Measurements from ENCODE around the gene RPS19.

Gene RPS19

GRCh38 chr19:41895745-41896580 is 35.9 kb downstream of the RPS19 start:
- peak; percentile 51 for TF ChIP-seq CTCF (IDR thresholded peaks at IDR 0.05; ENCODE audit: low read depth, low read length)

DNA sequence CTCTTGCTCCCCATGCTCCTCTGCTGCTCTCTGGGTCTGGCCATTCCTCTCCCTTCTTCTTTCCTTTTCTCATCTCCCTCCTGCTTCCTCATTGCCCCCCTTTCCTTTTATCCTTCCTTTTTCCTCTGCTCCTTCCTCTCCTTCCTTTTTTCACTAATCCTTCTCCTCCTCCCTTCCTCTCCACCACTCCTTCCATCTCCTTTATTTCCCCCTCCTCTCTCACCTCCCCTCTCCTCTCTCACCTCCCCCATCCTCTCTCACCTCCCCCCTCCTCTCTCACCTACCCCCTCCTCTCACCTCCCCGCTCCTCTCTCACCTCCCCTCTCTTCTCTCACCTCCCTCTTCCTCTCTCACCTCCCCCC is 36.5 kb downstream of the RPS19 start:
- Histone ChIP-seq H3K27me3 (no peaks in the 10 kb centered on the region), H3K9me3 (no peaks in the 10 kb centered on the region), H3K4me3 (ENCODE audit: low read depth, low read length) (no peak overlapping the region), H3K4me1 (no peaks in the 10 kb centered on the region), H3K36me3 (peaks cover 5% of the 10 kb centered on the region)
- no peak for TF ChIP-seq CTCF (IDR thresholded peaks at IDR 0.05; ENCODE audit: low read depth, low read length)
- no peak for DNase-seq

More at GRCh38 chr19:41895745-41896580, 35.9 kb downstream of the RPS19 start:
- Histone ChIP-seq H3K4me1 (no peaks in the 10 kb centered on the region), H3K9me3 (no peaks in the 10 kb centered on the region), H3K36me3 (peaks cover 5% of the 10 kb centered on the region; the same call in 1 of the 2 replicates), H3K4me3 (ENCODE audit: low read depth, low read length) (no peak overlapping the region), H3K27me3 (no peaks in the 10 kb centered on the region)
- DNase-seq = peak; percentile 42

GRCh38 chr19:41897181-41897580 is 37.1 kb downstream of the RPS19 start:
- Histone ChIP-seq H3K9me3 (no peaks in the 10 kb centered on the region), H3K4me3 (ENCODE audit: low read depth, low read length) (no peak overlapping the region), H3K4me1 (no peaks in the 10 kb centered on the region), H3K36me3 (peaks cover 12% of the 10 kb centered on the region), H3K27me3 (no peaks in the 10 kb centered on the region)
- DNase-seq = no peak
- no peak for TF ChIP-seq CTCF (IDR thresholded peaks at IDR 0.05; ENCODE audit: low read depth, low read length)

DNA sequence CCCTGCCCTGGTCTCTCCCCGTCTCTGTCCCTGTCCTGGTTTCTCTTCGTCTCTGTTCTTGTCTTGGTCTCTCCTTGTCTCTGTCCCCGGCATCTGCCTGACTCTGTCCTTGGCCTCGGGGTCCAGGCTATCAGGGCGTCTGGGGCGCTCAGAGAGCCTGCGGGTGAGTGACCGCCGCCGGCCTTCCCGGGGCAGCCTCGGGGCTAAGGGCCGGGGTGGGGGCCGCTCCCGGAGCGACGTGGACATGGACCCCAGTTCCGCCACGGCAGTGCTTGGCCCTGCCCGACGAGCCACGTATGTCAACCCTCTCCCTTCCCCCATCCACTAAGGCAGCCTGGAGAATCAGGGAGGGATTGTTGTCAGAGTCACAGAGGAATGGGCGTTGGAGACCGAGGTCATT is 37.8 kb downstream of the RPS19 start:
- Histone ChIP-seq H3K27me3 (no peaks in the 10 kb centered on the region), H3K9me3 (no peaks in the 10 kb centered on the region), H3K4me3 (ENCODE audit: low read depth, low read length) (no peak overlapping the region), H3K4me1 (no peaks in the 10 kb centered on the region), H3K36me3 (peaks cover 17% of the 10 kb centered on the region)
- TF ChIP-seq CTCF (IDR thresholded peaks at IDR 0.05; ENCODE audit: low read depth, low read length) = no peak
- no peak for DNase-seq

- H3K9me3 ChIP-seq = no peaks in the 10 kb centered on the region
- H3K27me3 ChIP-seq = no peaks in the 10 kb centered on the region
- TF ChIP-seq CTCF (IDR thresholded peaks at IDR 0.05; ENCODE audit: low read depth, low read length) = no peak
- no peak for DNase-seq
- no peak overlapping the region for H3K4me3 ChIP-seq (ENCODE audit: low read depth, low read length)
- no peaks in the 10 kb centered on the region for H3K4me1 ChIP-seq
- peaks cover 19% of the 10 kb centered on the region for H3K36me3 ChIP-seq
Measured at GRCh38 chr19:41898235-41898634, 38.2 kb downstream of the RPS19 start.

GRCh38 chr19:41901707-41902360 is 41.8 kb downstream of the RPS19 start:
- no peak for TF ChIP-seq CTCF (IDR thresholded peaks at IDR 0.05; ENCODE audit: low read depth, low read length)
- H3K36me3 ChIP-seq = peaks cover 25% of the 10 kb centered on the region
- no peaks in the 10 kb centered on the region for H3K9me3 ChIP-seq
- DNase-seq = no peak
- no peaks in the 10 kb centered on the region for H3K27me3 ChIP-seq
- peaks cover 3% of the 10 kb centered on the region for H3K4me1 ChIP-seq
- no peak overlapping the region for H3K4me3 ChIP-seq (ENCODE audit: low read depth, low read length)

Data from BE2C (cell line).